COR-L47 (cell line): ENCODE data around the gene ZCCHC12.
"Not testable (repeated sequence)": the region's sequence is repeated elsewhere in the genome, so short reads cannot be mapped to it uniquely, and the experiment has no call there.

Source experiments
- DNase-seq: peaks from one replicate; lab custom pipeline; 2025; lab: John Stamatoyannopoulos, UW

ZCCHC12 gene

DNA sequence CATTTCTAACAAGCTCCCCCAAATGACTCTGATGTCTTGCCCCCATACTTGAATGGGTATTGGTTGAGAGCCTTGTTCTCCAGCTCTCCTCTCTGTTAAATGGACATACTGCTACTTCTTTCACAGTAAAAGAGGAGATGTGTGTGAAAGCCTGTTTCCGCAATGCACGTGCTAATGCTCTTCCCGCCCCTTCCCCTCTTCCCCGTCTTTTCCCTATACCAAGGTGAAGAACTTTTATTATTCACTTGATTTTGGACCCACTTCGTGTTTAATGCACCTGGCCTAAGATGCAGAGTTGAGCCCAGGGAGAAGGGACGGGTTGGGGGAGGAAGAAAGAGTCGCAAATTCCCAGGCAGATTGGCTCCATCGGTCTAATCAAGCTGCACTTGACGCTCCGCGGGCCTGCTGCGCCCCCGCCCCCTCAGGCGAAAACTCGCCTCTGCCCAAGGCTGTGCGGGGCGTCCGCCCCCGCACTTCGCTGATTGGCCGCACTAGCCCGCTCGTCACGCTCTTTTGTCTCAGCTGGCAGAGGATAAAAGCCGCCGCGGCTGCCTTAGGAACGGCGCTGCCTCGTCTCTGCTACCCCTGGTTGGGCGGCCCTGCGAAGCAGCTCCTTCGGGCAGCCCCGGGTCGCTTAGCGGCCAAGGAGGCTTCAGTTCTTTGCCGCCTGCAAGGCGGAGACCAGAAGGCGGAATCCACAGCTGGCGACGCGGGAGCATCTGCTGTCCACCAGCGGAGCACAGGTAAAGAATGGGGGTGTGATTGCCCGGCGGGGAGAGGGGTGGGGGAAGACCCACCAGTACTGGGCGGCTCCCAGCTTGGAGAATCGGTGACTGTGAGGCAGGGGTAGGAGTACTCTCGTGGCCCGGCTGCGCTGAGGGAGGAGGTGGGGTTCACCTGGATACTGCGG lies at the start of gene ZCCHC12:
ZCCHC12 (plus strand) TSS at position 562 of the 910 bp plus-strand sequence. CDS start 1,421 bp downstream, outside the sequence.
- DNase-seq = peak; percentile 82

DNA sequence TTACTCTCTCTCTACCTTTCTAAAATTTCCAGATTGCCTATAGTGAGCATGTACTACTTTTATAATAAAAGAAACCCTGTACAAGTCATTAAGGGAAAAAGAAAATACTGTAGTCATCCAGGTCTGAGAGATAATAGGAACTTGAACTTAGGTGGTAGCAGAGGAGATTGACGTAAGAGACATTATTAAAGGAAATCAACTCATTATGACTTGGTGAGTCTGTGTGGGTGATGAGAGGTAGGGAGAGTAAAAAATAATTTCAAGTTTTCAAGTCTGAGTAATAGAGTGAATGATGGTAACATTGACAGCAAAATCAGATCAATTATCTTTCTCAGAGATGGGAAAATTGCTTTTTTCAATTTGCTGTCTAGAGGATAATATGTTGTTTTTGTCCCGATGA lies 44.0 kb upstream of the ZCCHC12 start:
- DNase-seq = no peak

DNA sequence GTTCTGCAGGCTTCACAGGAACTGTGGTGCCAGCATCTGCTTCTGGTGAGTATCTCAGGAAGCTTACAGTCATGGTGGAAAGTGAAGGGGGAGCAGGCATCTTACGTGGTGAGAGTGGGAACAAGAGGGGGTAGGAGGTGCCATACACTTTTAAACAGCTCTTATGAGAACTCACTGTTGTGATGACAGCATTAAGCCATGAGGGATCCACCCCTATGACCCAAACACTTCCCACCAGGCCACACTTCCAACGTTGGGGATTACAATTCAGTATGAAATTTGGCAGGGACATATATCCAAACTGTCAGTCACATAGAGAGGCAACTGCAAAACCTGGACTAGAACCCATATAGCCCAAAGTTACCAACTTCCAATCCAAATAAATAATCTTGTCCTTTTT lies 43.1 kb upstream of the ZCCHC12 start:
- no peak for DNase-seq

DNA sequence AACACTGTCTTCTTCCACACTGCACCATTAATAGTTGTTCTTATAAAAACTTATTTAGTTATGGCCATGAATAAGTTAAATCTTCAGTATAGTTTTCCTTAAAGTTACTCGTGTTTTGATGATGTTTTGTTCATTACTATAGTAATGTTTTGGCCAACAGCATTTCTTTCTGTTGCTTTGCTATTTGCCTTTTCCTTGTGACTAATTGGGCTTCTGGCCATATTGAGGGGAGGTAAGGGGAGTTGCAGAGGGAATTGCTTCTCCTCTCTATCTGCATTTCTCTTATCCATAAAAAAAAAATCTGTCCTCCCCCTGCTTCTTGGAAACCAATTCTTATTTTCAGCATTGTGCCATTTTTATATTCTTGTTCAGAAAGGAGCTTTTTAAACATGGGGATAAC lies 42.7 kb upstream of the ZCCHC12 start:
- DNase-seq = no peak

DNA sequence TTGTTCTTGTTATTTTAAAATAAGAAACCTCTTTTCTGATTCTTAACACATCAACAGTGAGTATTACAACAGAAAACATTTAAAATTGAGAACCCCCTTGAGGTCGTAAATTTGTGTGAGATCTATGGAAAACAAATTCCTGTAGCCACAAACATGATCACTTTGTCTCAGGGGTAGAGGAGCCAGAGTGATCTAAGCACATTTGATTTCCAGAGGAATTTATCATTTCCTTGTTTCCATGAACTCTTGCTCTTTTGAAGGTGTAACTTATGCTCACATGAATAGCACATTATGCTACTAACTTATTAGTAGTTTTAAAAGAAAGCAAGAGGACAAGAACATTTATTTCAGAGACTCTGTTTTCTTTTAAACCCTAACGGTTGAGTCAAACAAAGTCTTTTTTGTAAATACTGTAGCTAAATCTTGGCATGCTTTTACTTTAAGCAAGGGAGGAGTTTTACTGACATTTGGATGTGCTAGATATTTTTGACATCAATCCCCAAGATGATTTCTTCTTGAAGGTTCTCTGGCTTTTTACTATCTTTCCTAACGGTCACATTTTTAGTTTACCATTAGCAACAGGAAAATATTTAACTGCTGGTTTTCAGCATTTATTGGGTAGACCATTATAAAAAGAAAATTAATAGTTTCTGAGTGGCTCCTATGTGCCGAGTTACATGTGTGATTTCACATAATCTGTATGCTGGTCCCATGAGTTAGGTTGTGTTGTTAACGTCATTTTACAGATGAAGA lies 27.9 kb upstream of the ZCCHC12 start:
- no peak for DNase-seq

DNA sequence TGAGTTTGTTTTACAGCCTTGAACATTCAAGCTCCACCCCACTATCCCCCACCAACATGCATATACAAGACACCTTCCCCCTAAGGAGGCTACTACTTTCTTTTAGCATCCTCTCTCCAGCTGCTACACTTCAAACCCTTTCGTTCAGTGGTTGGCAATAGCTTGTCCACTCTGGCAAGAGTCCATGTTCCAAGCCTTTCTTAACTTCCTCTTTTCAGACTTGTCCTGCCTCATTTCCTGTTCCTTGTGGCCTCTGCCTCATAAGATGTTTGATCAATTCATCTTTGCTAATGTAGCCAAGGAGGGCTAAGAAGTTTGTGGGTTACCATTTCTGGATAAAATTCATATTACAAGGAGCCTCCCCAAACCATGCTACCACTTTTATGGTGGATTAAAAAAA lies 20.8 kb upstream of the ZCCHC12 start:
- DNase-seq = no peak

DNA sequence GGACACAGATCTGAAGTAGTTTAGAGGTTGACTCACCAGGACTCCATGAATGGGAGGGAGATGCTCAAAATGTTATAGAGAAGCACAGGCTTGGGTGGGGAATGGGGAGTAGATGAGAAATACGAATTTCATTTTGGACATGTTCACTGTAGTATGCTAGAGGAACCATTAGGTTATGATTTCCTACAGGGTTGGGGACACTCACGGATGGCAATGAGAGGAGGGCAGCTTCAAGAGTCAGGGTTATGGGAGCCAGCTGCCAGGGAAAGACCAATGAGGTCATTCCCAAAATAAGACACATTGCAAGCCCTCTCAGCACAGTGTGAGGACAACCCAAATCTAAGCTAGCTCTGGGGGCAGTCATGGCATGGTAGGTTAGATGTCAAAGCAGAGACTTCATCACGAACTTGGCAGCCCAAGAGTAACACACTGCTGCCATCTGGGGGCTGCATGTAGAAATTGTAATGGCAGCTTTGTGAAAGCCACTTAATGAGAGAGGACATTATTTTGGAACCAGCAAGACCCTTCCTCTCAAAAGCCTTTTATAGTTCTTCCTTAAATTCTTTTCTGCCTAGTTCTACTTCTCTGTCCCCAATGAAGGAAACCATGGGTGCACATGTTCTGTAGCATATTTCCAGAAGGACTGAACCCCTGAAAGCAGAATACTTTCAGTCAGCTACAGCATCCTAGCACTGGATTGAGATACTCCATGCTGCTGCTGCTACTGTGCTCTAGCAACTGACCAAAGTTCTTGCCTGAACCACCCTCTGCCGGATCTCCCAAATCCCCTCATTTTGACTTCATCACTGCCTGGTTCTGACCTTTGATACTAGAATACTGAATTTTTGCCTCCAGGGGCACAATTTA lies 16.2 kb upstream of the ZCCHC12 start:
- peak; percentile 20 for DNase-seq

DNA sequence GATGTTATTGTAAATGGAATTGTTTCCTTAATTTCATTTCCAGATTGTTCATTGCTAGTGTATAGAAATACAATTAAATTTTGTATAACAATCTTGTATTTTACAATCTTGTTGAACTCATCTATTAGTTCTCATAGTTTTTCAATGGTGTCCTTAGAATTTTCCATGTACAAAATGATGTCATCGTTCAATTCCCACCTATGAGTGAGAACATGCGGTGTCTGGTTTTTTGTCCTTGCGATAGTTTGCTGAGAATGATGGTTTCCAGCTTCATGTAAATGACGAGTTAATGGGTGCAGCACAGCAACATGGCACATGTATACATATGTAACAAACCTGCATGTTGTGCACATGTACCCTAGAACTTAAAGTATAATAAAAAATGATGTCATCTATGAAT lies 6.4 kb upstream of the ZCCHC12 start:
- not testable (repeated sequence) for DNase-seq

DNA sequence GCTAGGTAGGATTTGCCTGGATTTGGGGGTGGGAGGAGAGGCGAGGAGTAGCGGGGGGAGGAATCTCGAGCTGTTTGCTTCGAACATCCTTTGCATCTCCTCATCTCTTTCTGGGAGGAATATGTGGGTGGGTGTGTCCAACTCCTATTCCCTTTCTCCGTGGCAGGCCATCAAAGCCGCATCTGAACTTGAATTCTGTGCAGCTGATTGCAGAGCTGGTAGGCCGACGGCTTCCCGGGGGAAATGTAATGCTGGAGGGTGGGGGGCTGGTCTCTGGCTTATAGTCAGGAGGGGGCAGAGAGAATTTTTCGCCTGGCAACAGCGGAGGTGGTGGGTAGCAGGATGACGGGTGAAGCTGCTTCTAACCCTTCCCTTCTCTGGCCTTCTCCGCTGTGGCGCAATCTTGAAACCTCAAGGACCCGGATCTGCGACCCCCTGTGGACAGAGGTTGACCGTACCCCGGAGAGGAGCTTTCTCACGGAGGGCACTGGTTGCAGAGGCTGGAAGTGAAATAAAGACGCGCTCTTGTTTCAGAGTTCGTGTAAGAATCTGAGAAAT lies 628 bp downstream of the ZCCHC12 start:
- no peak for DNase-seq

DNA sequence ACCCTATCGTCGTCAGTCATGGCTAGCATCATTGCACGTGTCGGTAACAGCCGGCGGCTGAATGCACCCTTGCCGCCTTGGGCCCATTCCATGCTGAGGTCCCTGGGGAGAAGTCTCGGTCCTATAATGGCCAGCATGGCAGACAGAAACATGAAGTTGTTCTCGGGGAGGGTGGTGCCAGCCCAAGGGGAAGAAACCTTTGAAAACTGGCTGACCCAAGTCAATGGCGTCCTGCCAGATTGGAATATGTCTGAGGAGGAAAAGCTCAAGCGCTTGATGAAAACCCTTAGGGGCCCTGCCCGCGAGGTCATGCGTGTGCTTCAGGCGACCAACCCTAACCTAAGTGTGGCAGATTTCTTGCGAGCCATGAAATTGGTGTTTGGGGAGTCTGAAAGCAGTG lies 1.6 kb downstream of the ZCCHC12 start:
- DNase-seq = no peak

DNA sequence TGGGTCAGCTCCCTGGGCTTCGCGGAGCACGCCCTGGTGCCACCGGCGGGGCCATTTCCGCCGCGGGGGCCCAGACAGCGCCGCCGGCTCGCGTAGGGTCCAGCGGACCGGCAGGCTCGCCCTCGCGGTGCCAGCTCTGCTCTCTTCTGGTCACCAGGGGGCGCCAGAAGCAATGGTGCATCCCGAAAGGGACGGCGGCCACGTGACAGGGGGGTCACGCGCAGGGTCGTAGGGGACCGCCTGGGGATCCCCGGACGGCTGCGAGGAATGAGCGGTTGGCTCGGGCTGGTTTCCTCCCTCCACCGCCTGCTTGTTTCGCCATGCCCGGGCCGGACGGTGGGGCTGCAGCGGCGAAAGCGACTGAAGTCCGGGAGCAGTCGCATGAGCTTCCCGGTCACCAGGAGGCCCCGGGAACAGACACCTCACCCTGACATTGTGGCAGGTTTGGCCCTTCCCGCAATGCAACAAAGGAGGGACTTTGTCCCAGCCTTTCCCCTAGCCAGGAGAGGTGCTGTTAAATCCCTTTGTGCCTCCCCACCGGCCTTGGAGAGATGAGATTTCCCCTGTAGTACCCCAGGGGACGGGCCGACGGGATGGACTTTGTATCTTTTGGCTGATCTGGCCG lies 15.8 kb downstream of the ZCCHC12 start:
- no peak for DNase-seq

DNA sequence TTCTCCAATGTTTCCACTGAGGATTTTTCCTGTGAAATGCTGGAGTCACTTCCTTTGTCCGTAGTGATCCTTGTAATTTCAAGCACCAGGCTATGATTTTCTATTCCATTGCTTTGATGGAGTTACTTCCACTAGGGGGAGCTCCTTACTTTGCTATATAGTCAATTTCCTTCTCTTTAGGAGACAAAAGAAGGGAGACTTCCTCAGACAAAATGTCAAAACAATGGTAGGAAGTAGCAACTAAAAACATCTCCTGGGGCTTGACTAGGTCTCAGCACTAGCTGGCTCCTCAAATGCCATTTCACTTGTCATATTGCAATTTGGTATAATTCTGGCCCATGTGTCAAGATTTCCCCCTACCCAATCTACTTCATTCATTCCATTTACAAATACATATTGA lies 24.1 kb downstream of the ZCCHC12 start:
- peak; percentile 48 for DNase-seq

DNA sequence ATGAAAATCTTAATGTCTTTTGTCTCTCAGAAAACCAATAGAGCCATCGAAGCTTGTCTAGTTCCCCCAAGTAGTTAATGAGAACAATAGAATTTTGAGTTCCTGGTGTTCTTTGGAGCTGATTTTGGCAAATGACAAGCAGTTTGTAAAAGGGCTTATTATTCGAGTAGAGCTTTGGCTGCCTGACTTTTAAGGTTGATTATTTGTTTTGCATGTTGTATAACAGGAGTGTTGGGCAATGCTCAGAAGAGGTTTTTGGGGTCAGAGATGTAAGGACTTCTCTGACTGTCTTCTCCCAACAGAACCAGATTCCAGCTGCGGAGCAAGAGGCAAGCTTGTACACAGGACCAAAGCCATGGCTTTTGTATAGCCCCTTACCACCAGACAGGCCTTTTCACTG lies 30.0 kb downstream of the ZCCHC12 start:
- DNase-seq = no peak

DNA sequence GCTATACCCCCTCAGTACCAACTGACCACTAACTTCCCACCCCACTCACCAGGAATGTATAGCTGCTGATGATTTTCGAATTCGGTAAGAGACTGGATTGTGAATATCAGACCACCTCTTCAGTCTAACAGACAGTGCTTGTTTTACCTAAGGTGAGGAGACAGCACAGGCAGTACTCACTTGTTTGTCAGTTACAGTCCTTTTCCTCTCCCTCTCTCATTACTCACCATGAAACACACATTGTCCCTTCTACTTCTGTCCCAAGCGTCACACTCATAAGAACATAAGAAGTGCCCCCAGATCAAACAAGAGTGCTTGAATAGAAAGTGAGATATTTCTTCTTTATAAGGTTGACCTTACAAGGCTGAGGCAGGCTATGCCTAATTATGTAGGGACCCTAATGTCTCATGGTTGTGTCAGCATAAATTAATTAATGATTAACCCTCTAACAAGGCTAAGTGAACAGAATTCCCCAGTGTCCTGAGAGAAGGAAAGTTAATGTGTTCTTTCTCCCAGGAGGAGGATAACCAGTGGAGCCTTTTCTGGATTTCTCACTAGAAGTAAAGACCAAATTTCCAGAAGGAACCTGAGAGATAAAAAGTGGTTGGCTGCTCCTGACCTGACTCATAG lies 32.2 kb downstream of the ZCCHC12 start:
- no peak for DNase-seq

DNA sequence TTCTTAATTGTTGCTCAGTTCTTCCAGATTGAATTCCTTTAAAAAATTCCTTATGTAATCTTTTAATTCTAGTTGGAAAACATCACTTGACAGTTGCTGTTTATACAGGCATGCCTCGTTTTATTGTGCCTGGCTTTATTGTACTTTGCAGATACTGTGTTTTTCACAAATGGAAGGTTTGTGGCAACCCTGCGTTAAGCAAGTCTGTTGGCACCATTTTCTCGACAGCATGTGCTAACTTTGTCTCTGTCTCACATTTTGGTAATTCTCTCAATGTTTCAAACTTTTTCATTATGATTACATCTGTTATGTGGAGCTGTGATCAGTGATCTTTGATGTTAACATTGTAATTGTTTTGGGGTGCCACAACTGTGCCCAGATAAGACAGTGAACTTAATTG lies 33.4 kb downstream of the ZCCHC12 start:
- no peak for DNase-seq

DNA sequence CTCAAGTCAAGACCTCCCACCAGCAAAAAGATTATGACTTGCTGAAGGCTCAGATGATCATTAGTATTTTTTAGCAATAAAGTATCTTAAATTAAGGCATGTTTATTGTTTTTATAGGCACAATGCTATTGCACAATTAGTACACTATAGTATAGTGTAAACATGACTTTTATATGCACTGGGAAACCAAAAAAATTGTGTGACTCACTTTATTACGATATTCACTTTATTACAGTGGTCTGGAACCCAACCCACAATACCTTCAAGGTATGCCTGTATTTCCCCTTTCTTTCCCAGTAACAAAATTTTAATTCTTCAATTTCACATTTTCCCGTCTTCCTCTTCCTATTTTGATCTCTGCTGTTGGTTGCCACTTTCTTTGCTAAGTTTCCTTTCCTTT lies 37.7 kb downstream of the ZCCHC12 start:
- no peak for DNase-seq

DNA sequence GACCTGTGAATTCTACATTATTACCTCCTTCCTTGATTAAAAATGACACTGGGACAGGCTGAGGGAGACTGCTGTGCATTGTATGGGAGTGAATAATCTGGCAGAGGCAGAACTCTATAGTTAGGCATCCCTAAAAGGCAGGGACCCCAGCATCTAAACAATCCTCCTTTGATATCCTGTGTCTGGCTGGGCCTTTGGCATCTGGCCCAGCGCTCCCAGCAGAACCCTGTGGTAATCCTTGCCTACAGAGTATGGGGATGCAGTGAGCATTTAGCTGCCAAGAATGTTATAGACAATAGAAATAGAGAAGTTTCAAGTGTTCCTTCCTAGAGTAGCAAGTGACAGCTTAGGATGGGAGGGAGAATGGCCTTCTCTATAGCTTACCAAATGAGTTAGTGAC lies 38.5 kb downstream of the ZCCHC12 start:
- DNase-seq = no peak

DNA sequence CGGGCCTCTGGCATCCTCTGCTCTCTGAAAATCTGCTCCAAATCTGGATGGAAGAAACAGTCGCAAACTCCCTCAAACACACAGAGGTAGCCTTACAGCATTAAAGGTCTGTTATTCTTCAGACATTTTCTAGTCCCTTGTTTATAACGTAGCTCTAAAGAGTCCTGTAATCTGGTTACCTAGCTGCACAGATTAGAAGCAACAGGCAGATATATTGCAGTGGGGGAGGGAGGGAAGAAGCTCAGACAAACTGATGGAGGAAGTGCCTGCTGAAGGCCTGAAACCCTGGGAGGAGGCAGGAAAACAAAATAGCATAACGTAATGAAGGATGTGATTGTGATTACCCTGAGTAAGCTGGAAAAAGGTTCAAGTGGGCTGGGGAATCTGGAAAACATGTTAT lies 39.4 kb downstream of the ZCCHC12 start:
- no peak for DNase-seq

DNA sequence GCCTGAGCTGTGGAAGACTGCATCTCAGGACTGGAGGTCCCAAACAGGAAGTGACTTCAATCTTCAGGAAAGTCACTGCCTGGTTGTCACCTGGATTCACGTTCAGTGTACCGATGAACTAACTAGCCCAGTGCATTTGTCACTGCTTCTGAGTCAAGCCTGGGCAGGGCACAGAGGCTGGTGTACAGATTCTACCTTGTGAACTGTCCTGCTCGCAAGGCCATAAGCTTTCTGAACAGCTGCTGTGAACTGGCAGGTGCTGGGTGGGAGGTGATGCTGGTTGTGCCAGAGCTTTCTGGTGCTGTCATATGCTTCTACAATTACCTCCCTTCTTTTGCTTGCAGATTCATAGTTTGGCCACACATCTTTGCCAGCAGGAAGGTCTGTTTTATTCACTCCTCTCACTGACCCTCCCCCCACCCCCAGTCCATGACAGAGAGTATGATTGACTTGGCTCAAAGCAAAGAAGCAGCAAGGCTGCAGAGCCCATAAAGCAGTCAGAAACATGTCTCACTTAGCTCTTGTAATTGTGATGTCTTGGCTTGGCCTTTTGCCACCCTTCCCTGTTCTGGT lies 40.5 kb downstream of the ZCCHC12 start:
- no peak for DNase-seq

DNA sequence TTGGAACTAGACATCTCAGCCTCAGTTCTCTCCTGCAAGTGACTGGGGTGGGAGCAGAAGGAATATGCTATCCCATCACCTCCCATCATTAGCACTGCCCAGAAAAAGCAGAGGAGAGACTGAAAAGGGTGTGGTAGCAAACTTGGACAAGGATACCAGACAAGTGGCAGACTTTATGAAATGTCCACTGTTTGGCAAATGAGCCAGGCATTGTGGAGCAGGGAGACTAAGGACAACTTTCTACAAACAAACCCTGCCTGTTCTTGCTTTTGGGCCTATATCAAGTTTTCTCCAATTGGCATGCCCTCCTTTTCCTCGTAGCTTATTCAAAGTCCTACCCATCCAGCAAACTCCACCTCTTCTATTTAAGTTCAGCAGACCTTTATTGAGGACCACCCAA lies 41.6 kb downstream of the ZCCHC12 start:
- DNase-seq = no peak

DNA sequence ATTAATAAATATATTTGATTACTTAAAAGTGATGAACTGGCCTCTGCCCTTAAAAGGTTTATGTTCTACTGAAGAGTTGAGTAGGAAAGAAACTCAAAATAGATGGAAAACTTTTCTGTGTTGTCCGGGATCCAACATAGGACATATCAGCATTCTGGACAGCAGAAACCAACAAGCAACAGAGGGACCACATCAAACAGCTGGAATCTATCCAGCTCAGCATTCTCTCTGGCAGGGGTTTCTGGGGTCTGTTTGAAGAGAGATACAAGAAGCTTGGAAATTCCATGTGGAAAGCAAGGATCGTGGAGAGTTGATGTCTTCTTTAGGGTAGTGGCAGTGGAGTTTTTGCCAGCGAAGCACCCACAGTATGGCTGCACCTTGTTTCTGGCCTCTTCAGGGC lies 43.6 kb downstream of the ZCCHC12 start:
- no peak for DNase-seq
